Measurements from ENCODE around the gene KIAA0232. TPM values are rescaled to one million over a fixed set of nuclear protein-coding genes. Genes with fewer than 3 reads are reported as not detected.

KIAA0232 gene
- total and polyA plus RNA-seq, 2 of the 8 experiments (the other 6 are each of a cell fraction or from before 2014, with no cell fraction given), result 5.6 to 23.3 TPM

GRCh38 chr4:6794189-6794588 is 11.7 kb downstream of the KIAA0232 start:
- H3K9ac ChIP-seq (replicated peaks in 1 of 4; ENCODE audit: extremely low read depth in 1 of 4, low read depth in 3 of 4, low read length in 3 of 4), result no peak overlapping the region
- no peak overlapping the region for H2AK5ac ChIP-seq (ENCODE audit: low read depth, low read length)
- WGBS, 2 experiments (ENCODE audit: extremely low coverage in 1 of 2, insufficient coverage in 1 of 2, insufficient read length in 1 of 2, insufficient replicate concordance in 2 of 2, low coverage in 1 of 2, low lambda C conversion rate in 2 of 2, missing lambda C conversion rate in 1 of 2), result 91% methylated on average over 4 of the region's 4 CpGs; no CpG with 5 or more reads in 1 of the 2 experiments
- no peaks in the 10 kb centered on the region for H3K27me3 ChIP-seq (replicated peaks in 1 of 4; ENCODE audit: control insufficient read depth in 3 of 4, extremely low read depth in 1 of 4, insufficient read depth in 3 of 4, low read length in 3 of 4)
- no peak overlapping the region for H2AFZ ChIP-seq (ENCODE audit: low read length)
- no peak overlapping the region for H3K4me3 ChIP-seq (ENCODE audit: extremely low read depth in 1 of 4, insufficient read depth in 2 of 4, low read depth in 3 of 4, low read length in 4 of 4)
- no peaks in the 10 kb centered on the region for H3K9me3 ChIP-seq (ENCODE audit: insufficient read depth in 2 of 2, low read depth in 1 of 2, low read length in 1 of 2)
- ChIA-PET CTCF (ENCODE audit: partially characterized antibody) (interaction anchor here (0.5 to 3.9 kb wide), 4 partner anchors 10 to 218 kb away, joined by 3 to 17 read pairs (median 10); no protein-coding TSS in a partner anchor), POLR2A (ENCODE audit: partially characterized antibody) (interaction anchor here (1.5 kb wide), 1 partner anchor 11 kb away, joined by 7 read pairs; no protein-coding TSS in a partner anchor)
- no peak overlapping the region; the same call in 1 of the 2 replicates for H2BK5ac ChIP-seq (ENCODE audit: low read depth, low read length)
- H2BK15ac ChIP-seq (ENCODE audit: low read length), result no peak overlapping the region
- H4K5ac ChIP-seq (ENCODE audit: insufficient read length, low read depth, low read length), result no peak overlapping the region
- H3K4ac ChIP-seq (replicated peaks; ENCODE audit: insufficient read length, low read depth, low read length), result no peak overlapping the region
- H4K91ac ChIP-seq (replicated peaks; ENCODE audit: insufficient read length, low read length), result no peak overlapping the region
- no peak overlapping the region for H2BK20ac ChIP-seq (ENCODE audit: low read length)
- no peak overlapping the region for H3K4me2 ChIP-seq (ENCODE audit: insufficient read depth in 1 of 2, low read depth in 2 of 2, low read length in 2 of 2)
- DNase-seq (ENCODE audit: low read depth in 1 of 2, low spot score in 2 of 2), result no peak
- H2BK12ac ChIP-seq (ENCODE audit: low read depth, low read length), result no peak overlapping the region
- H3K4me1 ChIP-seq (replicated peaks in 1 of 4; ENCODE audit: control insufficient read depth in 3 of 4, insufficient read depth in 4 of 4, low read length in 3 of 4), result no peaks in the 10 kb centered on the region
- H3K79me2 ChIP-seq (ENCODE audit: control insufficient read depth in 1 of 2, insufficient read depth in 2 of 2, low read length in 2 of 2), result peaks cover 9 to 91% of the 10 kb centered on the region in 2 experiments
- no peak for FAIRE-seq
- H3K27ac ChIP-seq (ENCODE audit: low read depth, low read length), result no peak overlapping the region
- H4K20me1 ChIP-seq (replicated peaks in 1 of 2; ENCODE audit: control insufficient read depth in 1 of 2, insufficient read depth in 2 of 2, low read length in 2 of 2), result peaks cover 0 to 18% of the 10 kb centered on the region in 2 experiments
- no peak overlapping the region for H3K14ac ChIP-seq (ENCODE audit: insufficient read length)
- peaks cover 14% of the 10 kb centered on the region for H3K79me1 ChIP-seq (ENCODE audit: low read depth, low read length)
- H3K23ac ChIP-seq (ENCODE audit: insufficient read length), result no peak overlapping the region
- no peak overlapping the region for H4K8ac ChIP-seq (ENCODE audit: extremely low read depth, insufficient read depth, low read length)
- no peak overlapping the region for H3K18ac ChIP-seq (ENCODE audit: extremely low read depth, low read length)
- H3K23me2 ChIP-seq (ENCODE audit: low read depth, low read length), result no peaks in the 10 kb centered on the region
- H3K36me3 ChIP-seq (ENCODE audit: control insufficient read depth in 2 of 4, insufficient read depth in 4 of 4, low read length in 3 of 4), result peaks cover 0 to 2% (median under 1%) of the 10 kb centered on the region in 4 experiments; a peak in 3 of 8 replicates
- no peak overlapping the region for H3K56ac ChIP-seq (replicated peaks; ENCODE audit: insufficient read length, low read depth, low read length)
- no peak overlapping the region for H2BK120ac ChIP-seq (replicated peaks; ENCODE audit: low read depth, low read length)
- no peak for TF ChIP-seq SIN3A (conservative IDR thresholded peaks at IDR 0.05 in 1 of 2, IDR thresholded peaks at IDR 0.05 in 1 of 2; ENCODE audit: low read depth in 1 of 2, low read length in 2 of 2)
- no peak for TF ChIP-seq GTF2F1 (IDR thresholded peaks at IDR 0.05; ENCODE audit: borderline replicate concordance, low read depth, low read length)
- TF ChIP-seq E2F6 (IDR thresholded peaks at IDR 0.05), result no peak
- TF ChIP-seq, protein P1, sequence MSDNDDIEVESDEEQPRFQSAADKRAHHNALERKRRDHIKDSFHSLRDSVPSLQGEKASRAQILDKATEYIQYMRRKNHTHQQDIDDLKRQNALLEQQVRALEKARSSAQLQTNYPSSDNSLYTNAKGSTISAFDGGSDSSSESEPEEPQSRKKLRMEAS (IDR thresholded peaks at IDR 0.05), result no peak
- no peak for TF ChIP-seq YY1 (IDR thresholded peaks at IDR 0.05; ENCODE audit: low read depth, low read length)
- TF ChIP-seq RFX5 (IDR thresholded peaks at IDR 0.05; ENCODE audit: borderline replicate concordance, low read depth, low read length), result no peak
- TF ChIP-seq POLR2A (IDR thresholded peaks at IDR 0.05; ENCODE audit: control extremely low read depth in 1 of 2, low read depth in 2 of 2, low read length in 2 of 2), result no peak
- TF ChIP-seq GABPA (IDR thresholded peaks at IDR 0.05; ENCODE audit: borderline replicate concordance, insufficient read depth, low read length), result no peak
- TF ChIP-seq CBX5 (IDR thresholded peaks at IDR 0.05; ENCODE audit: low read depth, low read length), result no peak

All from H1 (cell line).